ENCODE measurements around the gene PDCD2L. TPM values are rescaled to one million over a fixed set of nuclear protein-coding genes. Genes with fewer than 3 reads are reported as not detected.
A peak's percentile ranks its signal among the peaks of the same experiment; 100 is the strongest.

PDCD2L gene
- total RNA-seq: 1 to 10 TPM; 5.9 to 6.2 TPM
- 1.7 to 6.7 reads per million in 2 donors for total RNA-seq

- Mint-ChIP-seq H3K4me1 (peaks cover 17% of the 10 kb centered on the region), H3K27me3 (no peaks in the 10 kb centered on the region), H3K4me3 (peak within 1 kb of the TSS; percentile 95), H3K36me3 (ENCODE audit: low read depth) (peaks cover 7% of the 10 kb centered on the region), H3K27ac (peak within 1 kb of the TSS; percentile 78)
- DNase-seq (peak; percentile 86), ATAC-seq (peak; percentile 94)
- no peaks in the 10 kb centered on the region for H3K9me3 ChIP-seq (ENCODE audit: control insufficient read depth, low read length, poor library complexity, severe bottlenecking)
Observed at GRCh38 chr19:34404109-34404909, at the start of gene PDCD2L. TSS of gene PDCD2L (plus strand) at chr19:34404399. CDS start at chr19:34404431, 32 bp downstream.

GRCh38 chr19:34355201-34355600 lies 49.0 kb upstream of the PDCD2L start:
- no peak for ATAC-seq
- DNase-seq: no peak
- Mint-ChIP-seq H3K4me3 (no peak overlapping the region), H3K27me3 (no peaks in the 10 kb centered on the region), H3K36me3 (ENCODE audit: low read depth) (peaks cover 3% of the 10 kb centered on the region), H3K27ac (no peak overlapping the region), H3K4me1 (peaks cover 24% of the 10 kb centered on the region)
- H3K9me3 ChIP-seq (ENCODE audit: control insufficient read depth, low read length, poor library complexity, severe bottlenecking): no peaks in the 10 kb centered on the region

- DNase-seq (no peak), ATAC-seq (no peak)
- peaks cover 17% of the 10 kb centered on the region for H3K4me1 Mint-ChIP-seq
- no peaks in the 10 kb centered on the region for H3K9me3 ChIP-seq (ENCODE audit: control insufficient read depth, low read length, poor library complexity, severe bottlenecking)
- H3K27me3 Mint-ChIP-seq: no peaks in the 10 kb centered on the region
- H3K27ac Mint-ChIP-seq: no peak overlapping the region
- H3K36me3 Mint-ChIP-seq (ENCODE audit: low read depth): peaks cover 3% of the 10 kb centered on the region
- no peak overlapping the region for H3K4me3 Mint-ChIP-seq
Observed at GRCh38 chr19:34356875-34357274, 47.3 kb upstream of the PDCD2L start.

GRCh38 chr19:34357431-34357830 lies 46.8 kb upstream of the PDCD2L start:
- no peak overlapping the region for H3K27ac Mint-ChIP-seq
- no peaks in the 10 kb centered on the region for H3K27me3 Mint-ChIP-seq
- H3K4me1 Mint-ChIP-seq: peaks cover 17% of the 10 kb centered on the region
- H3K36me3 Mint-ChIP-seq (ENCODE audit: low read depth): peaks cover 3% of the 10 kb centered on the region
- no peak overlapping the region for H3K4me3 Mint-ChIP-seq
- no peak for DNase-seq
- ATAC-seq: no peak
- no peaks in the 10 kb centered on the region for H3K9me3 ChIP-seq (ENCODE audit: control insufficient read depth, low read length, poor library complexity, severe bottlenecking)

- ATAC-seq: peak; percentile 91
- H3K9me3 ChIP-seq (ENCODE audit: control insufficient read depth, low read length, poor library complexity, severe bottlenecking): no peaks in the 10 kb centered on the region
- peak overlapping the region; percentile 88 for H3K27ac Mint-ChIP-seq
- H3K4me1 Mint-ChIP-seq: peaks cover 20% of the 10 kb centered on the region
- H3K4me3 Mint-ChIP-seq: peak overlapping the region; percentile 92
- H3K36me3 Mint-ChIP-seq (ENCODE audit: low read depth): peaks cover 3% of the 10 kb centered on the region
- peak; percentile 78 to 87 (median 80) for DNase-seq
- H3K27me3 Mint-ChIP-seq: no peaks in the 10 kb centered on the region
Observed at GRCh38 chr19:34359140-34359953, 44.9 kb upstream of the PDCD2L start.

- H3K36me3 Mint-ChIP-seq (ENCODE audit: low read depth): peaks cover under 1% of the 10 kb centered on the region
- H3K4me3 Mint-ChIP-seq: peak overlapping the region; percentile 92
- H3K9me3 ChIP-seq (ENCODE audit: control insufficient read depth, low read length, poor library complexity, severe bottlenecking): no peaks in the 10 kb centered on the region
- peak overlapping the region; percentile 88 for H3K27ac Mint-ChIP-seq
- H3K27me3 Mint-ChIP-seq: no peaks in the 10 kb centered on the region
- H3K4me1 Mint-ChIP-seq: peaks cover 25% of the 10 kb centered on the region
- no peak for ATAC-seq
- no peak for DNase-seq
Observed at GRCh38 chr19:34359954-34360315, 44.3 kb upstream of the PDCD2L start.

- no peaks in the 10 kb centered on the region for H3K36me3 Mint-ChIP-seq (ENCODE audit: low read depth)
- H3K27me3 Mint-ChIP-seq: no peaks in the 10 kb centered on the region
- ATAC-seq (no peak), DNase-seq (no peak)
- peaks cover 25% of the 10 kb centered on the region for H3K4me1 Mint-ChIP-seq
- H3K4me3 Mint-ChIP-seq: peak overlapping the region; percentile 92
- no peaks in the 10 kb centered on the region for H3K9me3 ChIP-seq (ENCODE audit: control insufficient read depth, low read length, poor library complexity, severe bottlenecking)
- peak overlapping the region; percentile 88 for H3K27ac Mint-ChIP-seq
Observed at GRCh38 chr19:34360354-34360909, 43.8 kb upstream of the PDCD2L start.

GRCh38 chr19:34362679-34363069 lies 41.5 kb upstream of the PDCD2L start:
- Mint-ChIP-seq H3K4me3 (no peak overlapping the region), H3K27ac (no peak overlapping the region)
- no peak for ATAC-seq

GRCh38 chr19:34363094-34363493 lies 41.1 kb upstream of the PDCD2L start:
- no peaks in the 10 kb centered on the region for H3K9me3 ChIP-seq (ENCODE audit: control insufficient read depth, low read length, poor library complexity, severe bottlenecking)
- DNase-seq (no peak), ATAC-seq (no peak)
- Mint-ChIP-seq H3K4me1 (peaks cover 40% of the 10 kb centered on the region), H3K27me3 (no peaks in the 10 kb centered on the region), H3K4me3 (no peak overlapping the region), H3K27ac (no peak overlapping the region), H3K36me3 (ENCODE audit: low read depth) (peaks cover under 1% of the 10 kb centered on the region)

More at GRCh38 chr19:34362679-34363069, 41.5 kb upstream of the PDCD2L start:
- no peaks in the 10 kb centered on the region for H3K9me3 ChIP-seq (ENCODE audit: control insufficient read depth, low read length, poor library complexity, severe bottlenecking)
- Mint-ChIP-seq H3K36me3 (ENCODE audit: low read depth) (no peaks in the 10 kb centered on the region), H3K27me3 (no peaks in the 10 kb centered on the region), H3K4me1 (peaks cover 42% of the 10 kb centered on the region)
- DNase-seq: no peak

GRCh38 chr19:34363930-34364329 lies 40.3 kb upstream of the PDCD2L start:
- Mint-ChIP-seq H3K36me3 (ENCODE audit: low read depth) (peaks cover 2% of the 10 kb centered on the region), H3K27me3 (no peaks in the 10 kb centered on the region), H3K4me3 (no peak overlapping the region), H3K4me1 (peaks cover 37% of the 10 kb centered on the region), H3K27ac (peak overlapping the region; percentile 94)
- no peak for ATAC-seq
- no peak for DNase-seq
- no peaks in the 10 kb centered on the region for H3K9me3 ChIP-seq (ENCODE audit: control insufficient read depth, low read length, poor library complexity, severe bottlenecking)

GRCh38 chr19:34364462-34364829 lies 39.8 kb upstream of the PDCD2L start:
- peak overlapping the region; percentile 94 for H3K27ac Mint-ChIP-seq
- DNase-seq (no peak), ATAC-seq (no peak)
- H3K36me3 Mint-ChIP-seq (ENCODE audit: low read depth): peaks cover 2% of the 10 kb centered on the region
- H3K4me1 Mint-ChIP-seq: peaks cover 35% of the 10 kb centered on the region
- no peaks in the 10 kb centered on the region for H3K27me3 Mint-ChIP-seq
- H3K9me3 ChIP-seq (ENCODE audit: control insufficient read depth, low read length, poor library complexity, severe bottlenecking): no peaks in the 10 kb centered on the region
- H3K4me3 Mint-ChIP-seq: peak overlapping the region; percentile 97

GRCh38 chr19:34364830-34365462 lies 39.3 kb upstream of the PDCD2L start, which contains the start of gene GPI:
TSS of gene GPI (plus strand) at chr19:34365196. CDS start at chr19:34365267, 71 bp downstream.
- DNase-seq: peak; percentile 47 to 66 (median 62)
- H3K4me3 Mint-ChIP-seq: peak within 1 kb of the TSS; percentile 97
- no peaks in the 10 kb centered on the region for H3K27me3 Mint-ChIP-seq
- H3K36me3 Mint-ChIP-seq (ENCODE audit: low read depth): peaks cover 2% of the 10 kb centered on the region
- H3K27ac Mint-ChIP-seq: peak within 1 kb of the TSS; percentile 94
- H3K4me1 Mint-ChIP-seq: peaks cover 30% of the 10 kb centered on the region
- H3K9me3 ChIP-seq (ENCODE audit: control insufficient read depth, low read length, poor library complexity, severe bottlenecking): no peaks in the 10 kb centered on the region
- peak; percentile 93 for ATAC-seq

All from T-helper 17 cell (primary cell).